MCF 10A (cell line): ENCODE measurements around the gene PLP1. TPM values are rescaled to one million over a fixed set of nuclear protein-coding genes. Genes with fewer than 3 reads are reported as not detected.

Experiments used
- BruUV-seq: library from RNA; stranded (reverse); fragments of 400-500 nt; replicated peaks from 2 replicates; lab custom pipeline; 2021; lab: Mats Ljungman, UMichigan
- CTCF ChIA-PET: fragments of 300-600 bp; sonication (Branson Sonifier 250); formaldehyde crosslinking; extraction: SDS; loops from one replicate; lab custom pipeline; 2021; ENCODE audit warnings: antibody characterized with exemption, inconsistent platforms; lab: Yijun Ruan, JAX
- POLR2A ChIA-PET: fragments of 300-600, 350-650 bp; sonication (Branson Sonifier 250); formaldehyde crosslinking; extraction: SDS; loops from one replicate; lab custom pipeline; 2020; ENCODE audit warnings: antibody characterized with exemption, inconsistent platforms; lab: Yijun Ruan, JAX
- DNase-seq: peaks from one replicate; pipeline ENCODE4 v3.0.0-alpha.2; 2018; ENCODE audit not compliant: unreplicated experiment
- H3K27ac Mint-ChIP-seq: one replicate; pipeline ENCODE4 v1.8.0; 2022; ENCODE audit warnings: mild to moderate bottlenecking, low read depth, mixed read lengths; ENCODE audit not compliant: unreplicated experiment
- H3K27me3 Mint-ChIP-seq: one replicate; pipeline ENCODE4 v1.8.0; 2022; ENCODE audit warnings: mixed read lengths; ENCODE audit not compliant: insufficient read depth, unreplicated experiment
- H3K36me3 Mint-ChIP-seq: one replicate; pipeline ENCODE4 v1.8.0; 2022; ENCODE audit warnings: mild to moderate bottlenecking, moderate library complexity, mixed read lengths; ENCODE audit not compliant: insufficient read depth, unreplicated experiment
- H3K4me1 Mint-ChIP-seq: one replicate; pipeline ENCODE4 v1.8.0; 2022; ENCODE audit warnings: mixed read lengths; ENCODE audit not compliant: insufficient read depth, unreplicated experiment
- H3K4me3 Mint-ChIP-seq: one replicate; pipeline ENCODE4 v1.8.0; 2022; ENCODE audit warnings: mild to moderate bottlenecking, moderate library complexity, mixed read lengths; ENCODE audit not compliant: unreplicated experiment
- H3K9me3 Mint-ChIP-seq: one replicate; pipeline ENCODE4 v1.8.0; 2022; ENCODE audit warnings: mixed read lengths; ENCODE audit not compliant: unreplicated experiment
- intact Hi-C: fragments of 100-400 bp; cut with micrococcal nuclease; formaldehyde crosslinking; loops from 2 replicates; pipeline ENCODE4 v1.14.1; 2022
- total RNA-seq: library from RNA; stranded (reverse); gene quantifications from 2 replicates; pipeline ENCODE4 v1.2.3, GENCODE V29; 2022
- TF ChIP-seq, protein P1 (sequence below): fragments of 200-600 bp; IDR thresholded peaks from one replicate; pipeline ENCODE4 v1.8.0; 2022; ENCODE audit warnings: antibody characterized with exemption, mild to moderate bottlenecking; ENCODE audit not compliant: unreplicated experiment

PLP1 gene
- total RNA-seq, 1 experiment from 2014 or later = not detected

DNA sequence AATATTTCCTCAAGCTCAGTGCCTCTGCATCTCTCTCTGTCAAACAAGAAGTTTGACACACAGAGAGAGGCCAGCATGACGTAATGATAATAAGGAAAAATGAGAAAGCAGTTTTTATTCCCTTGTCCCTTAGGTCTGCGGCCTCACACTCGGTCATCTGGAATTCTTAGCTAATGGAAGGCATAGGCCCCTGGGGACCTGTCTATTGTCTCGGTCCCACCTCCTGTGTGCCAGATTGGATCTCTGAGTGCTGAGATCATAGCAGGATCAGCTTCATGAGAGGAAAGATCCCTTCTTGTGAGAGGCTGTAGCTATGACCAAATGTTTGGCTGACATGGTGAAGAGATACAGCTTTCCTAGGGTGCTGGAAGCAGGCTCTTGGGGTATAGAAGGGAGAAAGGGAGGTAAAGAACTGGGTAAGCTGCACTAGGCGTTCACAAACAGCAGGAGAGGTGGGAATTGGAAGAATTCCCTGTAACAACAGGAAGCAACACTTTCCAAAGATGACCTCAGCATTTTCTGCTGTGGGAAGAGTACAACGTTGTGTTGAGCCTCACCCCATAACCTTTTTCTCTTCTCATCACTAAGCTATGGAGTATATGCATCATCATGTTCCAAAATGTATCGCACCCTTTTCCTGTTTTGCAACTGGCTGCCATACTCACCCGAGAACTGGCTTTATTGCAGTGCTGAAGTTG, 45.7 kb upstream of the PLP1 start:
- Mint-ChIP-seq H3K4me1 (peaks cover 27% of the 10 kb centered on the region), H3K27ac (peak overlapping the region; percentile 84), H3K9me3 (no peaks in the 10 kb centered on the region), H3K27me3 (peaks cover 63% of the 10 kb centered on the region), H3K36me3 (peaks cover 5% of the 10 kb centered on the region), H3K4me3 (no peak overlapping the region)
- POLR2A ChIA-PET = interaction anchor here (1.1 to 1.5 kb wide), 3 partner anchors 9 to 16 kb away, joined by 3 to 5 read pairs (median 3); no protein-coding TSS in a partner anchor
- intact Hi-C loops = no loop called here
- DNase-seq = peak; percentile 81
- TF ChIP-seq, protein P1, sequence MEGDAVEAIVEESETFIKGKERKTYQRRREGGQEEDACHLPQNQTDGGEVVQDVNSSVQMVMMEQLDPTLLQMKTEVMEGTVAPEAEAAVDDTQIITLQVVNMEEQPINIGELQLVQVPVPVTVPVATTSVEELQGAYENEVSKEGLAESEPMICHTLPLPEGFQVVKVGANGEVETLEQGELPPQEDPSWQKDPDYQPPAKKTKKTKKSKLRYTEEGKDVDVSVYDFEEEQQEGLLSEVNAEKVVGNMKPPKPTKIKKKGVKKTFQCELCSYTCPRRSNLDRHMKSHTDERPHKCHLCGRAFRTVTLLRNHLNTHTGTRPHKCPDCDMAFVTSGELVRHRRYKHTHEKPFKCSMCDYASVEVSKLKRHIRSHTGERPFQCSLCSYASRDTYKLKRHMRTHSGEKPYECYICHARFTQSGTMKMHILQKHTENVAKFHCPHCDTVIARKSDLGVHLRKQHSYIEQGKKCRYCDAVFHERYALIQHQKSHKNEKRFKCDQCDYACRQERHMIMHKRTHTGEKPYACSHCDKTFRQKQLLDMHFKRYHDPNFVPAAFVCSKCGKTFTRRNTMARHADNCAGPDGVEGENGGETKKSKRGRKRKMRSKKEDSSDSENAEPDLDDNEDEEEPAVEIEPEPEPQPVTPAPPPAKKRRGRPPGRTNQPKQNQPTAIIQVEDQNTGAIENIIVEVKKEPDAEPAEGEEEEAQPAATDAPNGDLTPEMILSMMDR = no peak
- BruUV-seq = TSS peak; percentile 78
- CTCF ChIA-PET = interaction anchor here (0.5 to 2.3 kb wide), 5 partner anchors 9 to 243 kb away, joined by 3 to 12 read pairs (median 4); partner anchors contain the start of gene TMEM31

DNA sequence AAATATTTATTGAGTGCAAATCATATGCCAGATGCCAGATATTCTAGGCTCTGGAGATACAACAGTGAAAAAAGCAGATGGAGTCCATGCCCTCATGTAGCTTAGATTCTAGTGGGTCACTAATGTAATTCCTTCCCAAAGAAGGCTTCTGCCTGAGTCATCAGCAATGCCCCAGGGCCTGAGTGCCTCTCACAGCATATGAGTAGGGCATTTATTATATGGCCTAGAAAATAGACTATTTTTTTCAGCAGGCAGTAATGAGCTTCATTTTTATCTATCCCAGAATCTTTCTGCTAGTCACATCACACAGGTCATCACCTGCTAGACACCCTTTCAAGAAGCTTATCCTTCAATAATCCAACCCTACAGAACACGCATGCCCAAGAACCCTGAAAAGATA, 43.6 kb upstream of the PLP1 start:
- H3K9me3 Mint-ChIP-seq = no peaks in the 10 kb centered on the region
- ChIA-PET POLR2A (interaction anchor here (0.6 kb wide), 1 partner anchor 13 kb away, joined by 4 read pairs; no protein-coding TSS in a partner anchor), CTCF (interaction anchor here (0.6 to 0.7 kb wide), 2 partner anchors 10 to 21 kb away, joined by 3 to 4 read pairs; no protein-coding TSS in a partner anchor)
- TF ChIP-seq, protein P1 = no peak
- no TSS peak for BruUV-seq
- H3K4me1 Mint-ChIP-seq = peaks cover 27% of the 10 kb centered on the region
- intact Hi-C loops = no loop called here
- no peak overlapping the region for H3K27ac Mint-ChIP-seq
- no peak for DNase-seq
- H3K4me3 Mint-ChIP-seq = no peak overlapping the region
- H3K36me3 Mint-ChIP-seq = peaks cover 5% of the 10 kb centered on the region
- H3K27me3 Mint-ChIP-seq = peaks cover 73% of the 10 kb centered on the region

DNA sequence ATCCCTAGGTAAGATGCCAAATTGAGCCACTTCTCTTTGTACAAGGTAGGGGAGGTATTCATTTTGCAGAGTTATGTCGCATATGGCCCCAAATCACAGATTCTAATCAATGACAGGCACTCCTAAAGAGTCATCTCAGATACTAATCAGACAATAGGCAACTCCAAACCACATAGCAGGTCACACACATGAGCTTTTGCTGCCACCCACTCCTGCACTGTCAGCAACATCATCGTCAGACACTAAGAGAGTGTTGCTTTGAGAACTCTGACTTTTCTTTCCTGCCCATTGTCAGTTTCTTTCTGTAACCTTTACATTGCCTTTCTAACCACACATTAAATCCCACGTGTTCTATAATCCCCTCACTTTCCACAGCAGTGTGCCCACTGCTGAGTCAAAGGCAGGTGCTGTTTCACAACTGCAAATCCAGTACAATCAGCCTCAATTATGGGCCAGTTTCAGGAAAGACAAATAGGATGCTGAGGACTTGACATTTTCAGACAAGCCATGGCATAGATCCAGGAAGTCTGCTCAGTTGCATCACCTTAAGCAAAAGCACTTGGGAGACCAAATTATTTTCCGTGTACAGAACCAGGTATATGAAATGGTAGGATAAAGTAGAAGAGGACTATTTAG, 42.4 kb upstream of the PLP1 start:
- H3K9me3 Mint-ChIP-seq = no peaks in the 10 kb centered on the region
- POLR2A ChIA-PET = interaction anchor here (0.6 to 1.0 kb wide), 2 partner anchors 12 to 16 kb away, joined by 3 read pairs; no protein-coding TSS in a partner anchor
- H3K36me3 Mint-ChIP-seq = peaks cover 5% of the 10 kb centered on the region
- TF ChIP-seq, protein P1 = no peak
- peak; percentile 76 for DNase-seq
- peaks cover 26% of the 10 kb centered on the region for H3K4me1 Mint-ChIP-seq
- H3K27ac Mint-ChIP-seq = no peak overlapping the region
- intact Hi-C loops = no loop called here
- H3K4me3 Mint-ChIP-seq = no peak overlapping the region
- CTCF ChIA-PET = no interaction called here
- peaks cover 73% of the 10 kb centered on the region for H3K27me3 Mint-ChIP-seq
- BruUV-seq = no TSS peak

DNA sequence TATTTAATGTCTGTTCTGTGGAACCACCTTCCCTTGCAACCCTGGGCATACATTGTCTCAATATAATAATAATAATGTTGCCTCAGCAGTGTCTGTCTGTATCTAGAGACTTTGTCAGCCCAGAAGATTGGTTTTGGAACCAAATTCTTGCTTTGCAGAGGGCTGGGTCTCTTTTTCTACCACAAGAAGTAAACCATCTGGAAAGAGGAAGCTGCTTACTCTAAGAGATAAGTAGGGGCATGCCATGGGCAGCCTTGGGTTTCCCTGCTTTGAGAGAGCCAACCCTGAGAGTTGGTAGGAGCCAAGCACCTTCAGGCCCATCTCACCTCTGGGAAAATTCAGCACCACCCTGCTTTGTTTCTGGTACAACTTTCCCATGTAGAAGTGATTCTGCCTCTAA, 38.9 kb upstream of the PLP1 start:
- ChIA-PET POLR2A (no interaction called here), CTCF (interaction anchor here (0.6 to 1.5 kb wide), 2 partner anchors 10 to 107 kb away, joined by 3 read pairs; no protein-coding TSS in a partner anchor)
- no peaks in the 10 kb centered on the region for H3K9me3 Mint-ChIP-seq
- no TSS peak for BruUV-seq
- DNase-seq = no peak
- peaks cover 45% of the 10 kb centered on the region for H3K27me3 Mint-ChIP-seq
- H3K36me3 Mint-ChIP-seq = no peaks in the 10 kb centered on the region
- peaks cover 7% of the 10 kb centered on the region for H3K4me1 Mint-ChIP-seq
- no peak overlapping the region for H3K4me3 Mint-ChIP-seq
- no peak overlapping the region for H3K27ac Mint-ChIP-seq
- TF ChIP-seq, protein P1 = no peak
- intact Hi-C loops = no loop called here
